Measurements from ENCODE around the gene WDR87. TPM values are rescaled to one million over a fixed set of nuclear protein-coding genes. Genes with fewer than 3 reads are reported as not detected.

WDR87 gene
- total RNA-seq, 1 experiment from 2014 or later = not detected

GRCh38 chr19:37899453-37899852, 6.9 kb downstream of the WDR87 start:
- in situ Hi-C loops (cut with HindIII; ENCODE audit: low pct_unique_long_range_greater_than_20kb, low sequenced_read_pairs) = no loop called here
- no peaks in the 10 kb centered on the region for H3K4me1 ChIP-seq (ENCODE audit: control insufficient read depth, insufficient read depth, low read length)
- no TSS peak for BruUV-seq (replicated peaks)
- H3K27me3 ChIP-seq (ENCODE audit: control insufficient read depth, insufficient read depth, low read length) = no peaks in the 10 kb centered on the region
- no peaks in the 10 kb centered on the region for H3K36me3 ChIP-seq (ENCODE audit: control insufficient read depth, insufficient read depth, low read length)
- no peak overlapping the region for H3K4me3 ChIP-seq (ENCODE audit: low read depth in 2 of 2, low read length in 2 of 2)
- ATAC-seq (no peak), DNase-seq (ENCODE audit: low read depth, low spot score) (no peak)
- POLR2A ChIA-PET = no interaction called here
- CTCF ChIA-PET = interaction anchor here (0.6 to 0.7 kb wide), 4 partner anchors 203 to 1289 kb away, joined by 4 to 14 read pairs (median 10); partner anchors contain the start of gene ZNF345
- H3K27ac ChIP-seq (ENCODE audit: low read length) = no peak overlapping the region
- TF ChIP-seq REST (IDR thresholded peaks at IDR 0.05; ENCODE audit: insufficient read depth in 1 of 2, low read depth in 2 of 2, low read length in 1 of 2) (no peak), SIN3A (IDR thresholded peaks at IDR 0.05; ENCODE audit: borderline replicate concordance, insufficient read depth, low read depth, low read length) (no peak), CTCF (IDR thresholded peaks at IDR 0.05) (no peak), POLR2AphosphoS5 (IDR thresholded peaks at IDR 0.05; ENCODE audit: low read depth, low read length) (no peak), TCF7L2 (IDR thresholded peaks at IDR 0.05; ENCODE audit: low read depth, low read length) (no peak)
- no peaks in the 10 kb centered on the region for H3K9me3 ChIP-seq (ENCODE audit: control insufficient read depth, insufficient read depth, low read depth, low read length)
- intact Hi-C loops (cut with micrococcal nuclease; ENCODE audit: unreplicated experiment) = no loop called here

- Histone ChIP-seq H3K4me1 (ENCODE audit: control insufficient read depth, insufficient read depth, low read length) (no peaks in the 10 kb centered on the region), H3K27me3 (ENCODE audit: control insufficient read depth, insufficient read depth, low read length) (peaks cover 6% of the 10 kb centered on the region; the same call in 1 of the 2 replicates), H3K4me3 (ENCODE audit: low read depth in 2 of 2, low read length in 2 of 2) (no peak overlapping the region), H3K9me3 (ENCODE audit: control insufficient read depth, insufficient read depth, low read depth, low read length) (no peaks in the 10 kb centered on the region), H3K36me3 (ENCODE audit: control insufficient read depth, insufficient read depth, low read length) (no peaks in the 10 kb centered on the region), H3K27ac (ENCODE audit: low read length) (no peak overlapping the region)
- no peak for TF ChIP-seq POLR2AphosphoS5 (IDR thresholded peaks at IDR 0.05; ENCODE audit: low read depth, low read length)
- no peak for TF ChIP-seq SIN3A (IDR thresholded peaks at IDR 0.05; ENCODE audit: borderline replicate concordance, insufficient read depth, low read depth, low read length)
- no peak for TF ChIP-seq CTCF (IDR thresholded peaks at IDR 0.05)
- TF ChIP-seq REST (IDR thresholded peaks at IDR 0.05; ENCODE audit: insufficient read depth in 1 of 2, low read depth in 2 of 2, low read length in 1 of 2) = no peak
- TF ChIP-seq TCF7L2 (IDR thresholded peaks at IDR 0.05; ENCODE audit: low read depth, low read length) = no peak
- DNase-seq (ENCODE audit: low read depth, low spot score) = no peak
- no peak for ATAC-seq
- in situ Hi-C loops (cut with HindIII; ENCODE audit: low pct_unique_long_range_greater_than_20kb, low sequenced_read_pairs) (no loop called here), intact Hi-C loops (cut with micrococcal nuclease; ENCODE audit: unreplicated experiment) (no loop called here)
- POLR2A ChIA-PET = no interaction called here
- CTCF ChIA-PET = no interaction called here
- BruUV-seq (replicated peaks) = no TSS peak
Observed at GRCh38 chr19:37896180-37896579, 10.2 kb downstream of the WDR87 start.
